Small intestine (tissue), 7 donors: Measurements from ENCODE around the gene ETNK1. TPM values are rescaled to one million over a fixed set of nuclear protein-coding genes. Genes with fewer than 3 reads are reported as not detected.

Source experiments
- DNase-seq, 2 donors: peaks; one replicate each; pipeline versions ENCODE4 v3.0.0 to v3.0.0-alpha.2; 2013
- FAIRE-seq: peaks from 2 replicates; lab custom pipeline; 2012; peaks lifted over from hg19 to GRCh38; lab: Jason Lieb, UNC
- H3K27ac ChIP-seq, 3 donors: one replicate each; pipeline ENCODE4 v1.5.1; 2013; ENCODE audit warnings: low read length in 2 of 3, mild to moderate bottlenecking in 2 of 3, control low read depth in 1 of 3, inconsistent platforms in 1 of 3, low read depth in 1 of 3, moderate library complexity in 1 of 3
- H3K27me3 ChIP-seq, 3 donors: one replicate each; pipeline ENCODE4 v1.6.1; 2013; ENCODE audit warnings: low read length in 3 of 3, inconsistent platforms in 1 of 3; ENCODE audit not compliant: control insufficient read depth in 3 of 3, insufficient read depth in 3 of 3
- H3K36me3 ChIP-seq, 3 donors: one replicate each; pipeline ENCODE4 v1.6.1; 2013; ENCODE audit warnings: low read length in 3 of 3, inconsistent platforms in 1 of 3, low read depth in 1 of 3, mild to moderate bottlenecking in 1 of 3, moderate library complexity in 1 of 3; ENCODE audit not compliant: control insufficient read depth in 3 of 3, insufficient read depth in 2 of 3
- H3K4me1 ChIP-seq, 3 donors: one replicate each; pipeline ENCODE4 v1.6.1; 2013; ENCODE audit warnings: low read length in 2 of 3, inconsistent platforms in 1 of 3, low read depth in 1 of 3, mild to moderate bottlenecking in 1 of 3, moderate library complexity in 1 of 3; ENCODE audit not compliant: control insufficient read depth in 3 of 3, insufficient read depth in 2 of 3
- H3K4me3 ChIP-seq, 3 donors: one replicate each; pipeline ENCODE4 v1.5.1; 2013; ENCODE audit warnings: low read length in 3 of 3, control low read depth in 1 of 3, inconsistent platforms in 1 of 3, low read depth in 1 of 3, mild to moderate bottlenecking in 1 of 3, moderate library complexity in 1 of 3
- H3K9me3 ChIP-seq, 2 donors: one replicate each; pipeline ENCODE4 v1.6.1; 2013; ENCODE audit warnings: low read depth in 1 of 2, low read length in 1 of 2; ENCODE audit not compliant: control insufficient read depth in 2 of 2, insufficient read depth in 1 of 2
- WGBS, 3 donors: extraction: QIAGEN DNeasy Blood & Tissue Kit; methylation state at CpG; one replicate each; pipeline ENCODE4 v1.1.7; 2013; 5-methylcytosine and 5-hydroxymethylcytosine counted together
- polyA plus RNA-seq, 4 donors: library from polyadenylated mRNA; stranded (reverse) in 3 of 4; unstranded in 1 of 4; fragments of 200-250 nt in 3 of 4; fragments of 120-200 nt in 1 of 4; gene quantifications; one replicate each; pipeline versions ENCODE4 v1.2.1 to v1.2.3, GENCODE V29; 2013
- donor health status: healthy with polysubstance abuse.
- donor health status: control.
- donor health status: control.
- donor health status: Bipolar disorder and iron deficiency.
- donor health status: healthy.

ETNK1 gene
- polyA plus RNA-seq, 4 donors = 17.8 to 85.3 (median 27.3) TPM

- Histone ChIP-seq H3K9me3 (no peaks in the 10 kb centered on the region), H3K4me3 (no peak overlapping the region), H3K27ac (no peak overlapping the region), H3K4me1 (peaks cover 0 to 5% (median 4%) of the 10 kb centered on the region in 3 donors), H3K27me3 (no peaks in the 10 kb centered on the region), H3K36me3 (peaks cover 2 to 18% (median 2%) of the 10 kb centered on the region in 3 donors)
- FAIRE-seq = no peak
- 72 to 94% (median 82%) methylated on average over 1 of the region's 1 CpG for WGBS, 3 donors
- no peak for DNase-seq
These were observed 10.8 kb downstream of the ETNK1 start for GRCh38 chr12:22635812-22636211.

GRCh38 chr12:22640851-22641250 is 15.9 kb downstream of the ETNK1 start:
- FAIRE-seq (no peak), DNase-seq (no peak)
- Histone ChIP-seq H3K9me3 (no peaks in the 10 kb centered on the region), H3K27me3 (no peaks in the 10 kb centered on the region), H3K36me3 (peaks cover 0 to 8% (median 0%) of the 10 kb centered on the region in 3 donors), H3K4me1 (peaks cover 0 to 6% (median 1%) of the 10 kb centered on the region in 3 donors), H3K27ac (no peak overlapping the region), H3K4me3 (no peak overlapping the region)
- WGBS, 3 donors = 97 to 99% (median 98%) methylated on average over 2 of the region's 2 CpGs

GRCh38 chr12:22641353-22642053 is 16.5 kb downstream of the ETNK1 start:
- H3K27ac ChIP-seq = no peak overlapping the region
- H3K4me1 ChIP-seq = peaks cover 0 to 6% (median 0%) of the 10 kb centered on the region in 3 donors
- H3K36me3 ChIP-seq = peaks cover 0 to 6% (median 0%) of the 10 kb centered on the region in 3 donors
- no peaks in the 10 kb centered on the region for H3K9me3 ChIP-seq
- WGBS, 3 donors = 78 to 82% (median 79%) methylated on average over 3 of the region's 3 CpGs
- H3K27me3 ChIP-seq = no peaks in the 10 kb centered on the region
- no peak for DNase-seq
- peak; percentile 53 for FAIRE-seq
- H3K4me3 ChIP-seq = no peak overlapping the region

- peaks cover 0 to 4% (median 0%) of the 10 kb centered on the region in 3 donors for H3K36me3 ChIP-seq
- DNase-seq (no peak), FAIRE-seq (no peak)
- H3K27me3 ChIP-seq = no peaks in the 10 kb centered on the region
- H3K4me1 ChIP-seq = no peaks in the 10 kb centered on the region
- H3K4me3 ChIP-seq = no peak overlapping the region
- H3K9me3 ChIP-seq = no peaks in the 10 kb centered on the region
- 96 to 98% (median 97%) methylated on average over 3 of the region's 3 CpGs for WGBS, 3 donors
- H3K27ac ChIP-seq = no peak overlapping the region
These were observed 23.7 kb downstream of the ETNK1 start for GRCh38 chr12:22648668-22649067.

GRCh38 chr12:22653075-22653474 is 28.1 kb downstream of the ETNK1 start:
- Histone ChIP-seq H3K27me3 (no peaks in the 10 kb centered on the region), H3K36me3 (peaks cover 0 to 9% (median 2%) of the 10 kb centered on the region in 3 donors), H3K4me1 (peaks cover 0 to 2% (median 0%) of the 10 kb centered on the region in 3 donors), H3K4me3 (no peak overlapping the region), H3K27ac (no peak overlapping the region), H3K9me3 (no peaks in the 10 kb centered on the region)
- FAIRE-seq (no peak), DNase-seq (no peak)
- 67 to 91% (median 87%) methylated on average over 2 of the region's 2 CpGs for WGBS, 3 donors

GRCh38 chr12:22653791-22654190 is 28.8 kb downstream of the ETNK1 start:
- FAIRE-seq = no peak
- no peaks in the 10 kb centered on the region for H3K27me3 ChIP-seq
- H3K9me3 ChIP-seq = no peaks in the 10 kb centered on the region
- DNase-seq = no peak
- H3K27ac ChIP-seq = no peak overlapping the region
- H3K4me1 ChIP-seq = peaks cover 0 to 2% (median 0%) of the 10 kb centered on the region in 3 donors
- no peak overlapping the region for H3K4me3 ChIP-seq
- H3K36me3 ChIP-seq = peaks cover 0 to 9% (median 2%) of the 10 kb centered on the region in 3 donors

- Histone ChIP-seq H3K9me3 (no peaks in the 10 kb centered on the region), H3K4me1 (peaks cover 0 to 4% (median 0%) of the 10 kb centered on the region in 3 donors), H3K27me3 (no peaks in the 10 kb centered on the region), H3K36me3 (peaks cover 0 to 9% (median 2%) of the 10 kb centered on the region in 3 donors), H3K27ac (no peak overlapping the region), H3K4me3 (no peak overlapping the region)
- FAIRE-seq (no peak), DNase-seq (no peak)
- 71 to 87% (median 87%) methylated on average over 5 of the region's 5 CpGs for WGBS, 3 donors
These were observed 31.4 kb downstream of the ETNK1 start for GRCh38 chr12:22656376-22656775.

- FAIRE-seq = no peak
These were observed 31.9 kb downstream of the ETNK1 start for GRCh38 chr12:22656831-22657230.

More at GRCh38 chr12:22656831-22657230, 31.9 kb downstream of the ETNK1 start:
- no peak overlapping the region for H3K4me3 ChIP-seq
- peaks cover 0 to 6% (median 2%) of the 10 kb centered on the region in 3 donors for H3K36me3 ChIP-seq
- H3K4me1 ChIP-seq = peaks cover 0 to 4% (median 0%) of the 10 kb centered on the region in 3 donors
- H3K9me3 ChIP-seq = no peaks in the 10 kb centered on the region
- H3K27ac ChIP-seq = no peak overlapping the region
- no peaks in the 10 kb centered on the region for H3K27me3 ChIP-seq
- 94 to 97% (median 96%) methylated on average over 1 of the region's 1 CpG for WGBS, 3 donors
- no peak for DNase-seq
